ENCODE data around the gene ZNF672. TPM values are rescaled to one million over a fixed set of nuclear protein-coding genes. Genes with fewer than 3 reads are reported as not detected.

Gene ZNF672
- total RNA-seq, 1 donor from 2014 or later, result 39.8 TPM

DNA sequence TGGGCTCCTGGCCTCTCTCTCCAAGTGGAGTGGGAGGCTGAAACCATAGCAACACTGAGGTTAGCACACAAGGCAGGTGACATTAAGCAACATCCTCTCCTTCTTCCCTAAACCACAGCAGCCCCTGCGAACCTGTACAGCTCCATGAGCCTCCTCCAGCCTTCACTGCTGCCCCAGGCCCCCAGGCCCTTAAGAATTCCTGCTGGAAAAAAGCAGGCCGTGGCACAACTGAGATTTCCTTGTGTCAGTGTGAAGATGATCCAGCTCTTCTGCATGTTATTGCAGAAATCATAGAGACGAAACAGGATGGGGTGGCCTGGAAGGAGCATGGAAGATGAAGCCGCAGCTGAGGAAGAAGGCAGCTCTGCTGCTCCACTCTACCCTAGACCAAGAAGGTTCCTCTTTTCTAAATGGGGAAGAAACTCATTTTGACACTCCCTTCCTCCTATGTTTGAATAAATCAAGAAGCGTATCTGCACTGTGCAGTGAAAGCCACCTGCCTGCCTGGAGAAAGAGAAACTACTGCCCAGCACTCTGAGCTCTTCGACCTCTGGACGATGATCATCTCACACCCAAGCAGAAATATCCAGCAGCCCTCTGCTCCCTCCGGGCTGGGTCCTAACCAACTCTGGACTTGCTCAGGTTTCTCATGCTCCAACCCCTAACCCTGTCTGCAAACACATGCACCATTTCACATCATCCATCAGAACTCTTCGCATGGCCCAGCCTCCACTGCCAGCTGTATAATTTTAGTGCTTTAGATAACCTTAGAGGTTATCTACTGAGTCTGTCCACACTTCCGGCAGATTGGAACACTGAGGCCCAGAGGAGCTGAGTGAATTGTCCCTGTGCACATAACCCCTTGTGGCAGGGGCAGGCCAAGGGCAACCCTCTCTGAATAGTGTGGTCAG, 33.0 kb upstream of the ZNF672 start:
- H3K4me3 ChIP-seq, result peak overlapping the region; percentile 19
- DNase-seq, result no peak
- peak; percentile 83 to 87 for ATAC-seq
- H3K27ac ChIP-seq, result no peak overlapping the region
- TF ChIP-seq, protein P1, sequence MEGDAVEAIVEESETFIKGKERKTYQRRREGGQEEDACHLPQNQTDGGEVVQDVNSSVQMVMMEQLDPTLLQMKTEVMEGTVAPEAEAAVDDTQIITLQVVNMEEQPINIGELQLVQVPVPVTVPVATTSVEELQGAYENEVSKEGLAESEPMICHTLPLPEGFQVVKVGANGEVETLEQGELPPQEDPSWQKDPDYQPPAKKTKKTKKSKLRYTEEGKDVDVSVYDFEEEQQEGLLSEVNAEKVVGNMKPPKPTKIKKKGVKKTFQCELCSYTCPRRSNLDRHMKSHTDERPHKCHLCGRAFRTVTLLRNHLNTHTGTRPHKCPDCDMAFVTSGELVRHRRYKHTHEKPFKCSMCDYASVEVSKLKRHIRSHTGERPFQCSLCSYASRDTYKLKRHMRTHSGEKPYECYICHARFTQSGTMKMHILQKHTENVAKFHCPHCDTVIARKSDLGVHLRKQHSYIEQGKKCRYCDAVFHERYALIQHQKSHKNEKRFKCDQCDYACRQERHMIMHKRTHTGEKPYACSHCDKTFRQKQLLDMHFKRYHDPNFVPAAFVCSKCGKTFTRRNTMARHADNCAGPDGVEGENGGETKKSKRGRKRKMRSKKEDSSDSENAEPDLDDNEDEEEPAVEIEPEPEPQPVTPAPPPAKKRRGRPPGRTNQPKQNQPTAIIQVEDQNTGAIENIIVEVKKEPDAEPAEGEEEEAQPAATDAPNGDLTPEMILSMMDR (IDR thresholded peaks at IDR 0.05), result no peak
- H3K36me3 ChIP-seq, result no peaks in the 10 kb centered on the region
- H3K9me3 ChIP-seq, result no peaks in the 10 kb centered on the region
- intact Hi-C loops (cut with DNase I), result no loop called here
- H3K4me1 ChIP-seq, result peaks cover 22% of the 10 kb centered on the region
- no peaks in the 10 kb centered on the region for H3K27me3 ChIP-seq (ENCODE audit: low read depth)

DNA sequence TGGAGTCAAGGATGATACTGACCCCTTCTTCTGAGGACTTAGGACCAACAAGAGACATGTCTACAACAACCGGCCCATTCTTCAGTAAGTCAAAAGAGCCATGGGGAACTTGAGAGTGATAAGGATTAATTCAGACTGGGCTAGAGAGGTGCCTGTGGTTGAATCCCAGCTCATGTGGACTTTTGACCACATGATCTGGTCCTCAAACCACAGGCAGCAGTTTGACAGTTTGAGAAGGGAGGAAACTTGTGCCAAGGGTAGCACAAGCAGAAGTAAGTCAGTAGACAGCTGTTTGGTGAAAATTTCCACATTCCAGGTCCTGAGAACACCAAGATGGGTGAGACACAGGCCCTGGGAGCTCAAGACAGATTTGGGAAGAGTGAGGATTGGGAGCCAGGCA, 32.1 kb upstream of the ZNF672 start:
- Histone ChIP-seq H3K4me3 (no peak overlapping the region), H3K27me3 (ENCODE audit: low read depth) (no peaks in the 10 kb centered on the region), H3K9me3 (no peaks in the 10 kb centered on the region), H3K27ac (no peak overlapping the region), H3K4me1 (peaks cover 30% of the 10 kb centered on the region), H3K36me3 (peaks cover under 1% of the 10 kb centered on the region)
- ATAC-seq (peak; percentile 24 to 60), DNase-seq (no peak)
- intact Hi-C loops (cut with DNase I), result no loop called here
- TF ChIP-seq, protein P1 (IDR thresholded peaks at IDR 0.05), result no peak

DNA sequence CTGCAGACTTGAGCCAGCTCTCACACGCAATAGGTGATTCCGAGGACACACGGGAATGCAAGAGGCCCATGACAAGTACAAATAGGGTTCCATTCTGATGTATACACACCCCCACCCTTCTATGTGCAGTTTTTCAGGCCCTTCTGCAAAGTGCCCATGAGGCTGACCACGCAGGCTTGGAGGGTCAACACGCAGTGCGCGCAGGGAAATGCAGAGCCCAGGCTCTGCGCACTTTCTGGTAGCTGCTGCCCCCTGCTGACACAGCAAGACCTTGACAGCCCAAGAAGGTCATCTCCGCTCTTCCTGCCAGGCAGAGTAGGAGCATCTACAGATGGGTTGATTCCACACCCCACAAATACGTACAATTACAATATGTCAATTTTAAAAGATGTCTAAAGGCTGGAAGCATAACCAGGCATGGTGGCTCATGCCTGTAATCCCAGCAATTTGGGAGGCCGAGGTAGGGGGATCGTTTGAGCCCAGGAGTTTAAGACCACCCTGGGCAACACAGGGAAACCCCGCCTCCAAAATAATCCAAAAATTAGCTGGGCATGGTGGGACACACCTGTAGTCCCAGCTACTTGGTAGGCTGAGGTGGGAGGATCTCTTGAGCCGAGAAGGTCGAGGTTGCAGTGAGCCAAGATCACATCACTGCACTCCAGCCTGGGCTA, 30.8 kb upstream of the ZNF672 start:
- DNase-seq (peak; percentile 76), ATAC-seq (peak; percentile 78)
- TF ChIP-seq, protein P1 (IDR thresholded peaks at IDR 0.05), result peak; percentile 75
- no peaks in the 10 kb centered on the region for H3K9me3 ChIP-seq
- peaks cover 37% of the 10 kb centered on the region for H3K4me1 ChIP-seq
- intact Hi-C loops (cut with DNase I), result no loop called here
- H3K36me3 ChIP-seq, result peaks cover 14% of the 10 kb centered on the region
- H3K27me3 ChIP-seq (ENCODE audit: low read depth), result no peaks in the 10 kb centered on the region
- H3K27ac ChIP-seq, result no peak overlapping the region
- H3K4me3 ChIP-seq, result no peak overlapping the region

DNA sequence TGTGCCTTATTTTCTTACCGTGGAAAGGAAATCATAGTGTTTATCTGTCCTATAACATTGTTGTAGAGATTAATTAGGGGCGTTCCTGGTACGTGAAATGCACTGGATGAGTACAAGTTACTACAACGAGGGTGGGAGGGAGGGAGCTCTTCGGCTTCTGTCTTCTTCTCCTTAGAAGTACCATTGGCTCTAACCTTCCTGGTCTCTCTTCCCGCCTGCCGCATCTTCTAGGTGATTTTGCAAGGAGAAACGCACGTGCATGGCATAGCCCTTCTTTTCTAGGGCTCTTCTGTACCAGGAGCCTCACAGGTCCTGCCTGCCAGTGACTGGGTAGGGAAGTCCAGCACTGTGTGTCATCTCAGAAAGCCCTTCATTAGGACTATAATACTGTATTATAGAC, 29.1 kb upstream of the ZNF672 start:
- Histone ChIP-seq H3K4me1 (peaks cover 37% of the 10 kb centered on the region), H3K27me3 (ENCODE audit: low read depth) (no peaks in the 10 kb centered on the region), H3K27ac (no peak overlapping the region), H3K9me3 (no peaks in the 10 kb centered on the region), H3K4me3 (no peak overlapping the region), H3K36me3 (peaks cover 29% of the 10 kb centered on the region)
- TF ChIP-seq, protein P1 (IDR thresholded peaks at IDR 0.05), result no peak
- DNase-seq (no peak), ATAC-seq (no peak)
- intact Hi-C loops (cut with DNase I), result no loop called here

DNA sequence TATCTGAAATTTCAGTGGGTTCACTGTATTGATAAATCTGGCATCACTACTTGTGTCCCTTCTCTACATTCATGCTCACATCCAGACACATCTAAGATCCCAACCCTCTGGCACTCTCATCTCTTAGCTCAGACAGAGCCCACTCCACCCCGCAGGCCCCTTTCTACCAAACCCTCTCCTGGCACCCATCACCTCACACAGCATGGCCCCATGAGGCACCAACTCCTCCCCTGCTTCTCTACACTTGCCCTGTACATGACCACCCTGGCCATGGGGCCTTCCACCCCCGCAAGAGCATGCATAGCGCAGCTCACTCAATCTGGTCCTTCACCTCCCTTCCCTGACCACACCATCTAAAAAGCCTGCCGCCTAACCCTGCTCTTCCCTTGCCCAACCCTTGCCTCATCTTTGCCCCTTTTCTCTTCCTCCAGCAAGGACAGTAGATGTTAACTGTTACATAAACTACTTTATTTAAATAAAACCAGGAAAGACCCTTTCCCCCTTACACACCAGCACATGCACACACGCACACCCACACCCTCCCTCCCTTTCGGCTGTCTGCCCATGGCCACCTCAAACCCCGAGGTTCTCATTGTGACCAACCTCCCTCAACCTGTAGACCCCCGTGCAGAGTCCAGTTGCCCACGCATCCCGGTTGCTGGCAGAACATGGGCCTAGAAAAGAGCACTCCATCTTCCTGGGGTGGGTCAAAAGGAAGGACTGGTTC, 27.9 kb upstream of the ZNF672 start:
- H3K4me3 ChIP-seq, result no peak overlapping the region
- no peak for ATAC-seq
- no peak overlapping the region for H3K27ac ChIP-seq
- H3K27me3 ChIP-seq (ENCODE audit: low read depth), result no peaks in the 10 kb centered on the region
- no peak for DNase-seq
- H3K9me3 ChIP-seq, result no peaks in the 10 kb centered on the region
- TF ChIP-seq, protein P1 (IDR thresholded peaks at IDR 0.05), result no peak
- H3K4me1 ChIP-seq, result peaks cover 35% of the 10 kb centered on the region
- intact Hi-C loops (cut with DNase I), result no loop called here
- peaks cover 42% of the 10 kb centered on the region for H3K36me3 ChIP-seq
